IPS-NIHi7 (cell line): Measurements from ENCODE around the gene INPP5D.
"Not testable (repeated sequence)": the region's sequence is repeated elsewhere in the genome, so short reads cannot be mapped to it uniquely, and the experiment has no call there.

Experiments
- DNase-seq: peaks from one replicate; pipeline ENCODE4 v3.0.0; 2012; ENCODE audit warnings: mixed read lengths; ENCODE audit errors: extremely low spot score

INPP5D gene

GRCh38 chr2:233053928-233054784 lies 6.0 kb upstream of the INPP5D start:
- DNase-seq: peak; percentile 90

GRCh38 chr2:233055362-233055761 lies 4.8 kb upstream of the INPP5D start:
- DNase-seq: no peak

- DNase-seq: no peak
Observed at GRCh38 chr2:233056961-233057605, 3.1 kb upstream of the INPP5D start.

GRCh38 chr2:233058717-233059546 lies 1.2 kb upstream of the INPP5D start:
- DNase-seq: no peak

GRCh38 chr2:233059547-233059796 lies 670 bp upstream of the INPP5D start:
- DNase-seq: peak; percentile 54

- no peak for DNase-seq
Observed at GRCh38 chr2:233060501-233060979, 398 bp downstream of the INPP5D start.

GRCh38 chr2:233060980-233061590 lies 943 bp downstream of the INPP5D start:
- DNase-seq: no peak

- peak; percentile 42 for DNase-seq
Observed at GRCh38 chr2:233061591-233062450, 1.7 kb downstream of the INPP5D start.

- DNase-seq: no peak
Observed at GRCh38 chr2:233062451-233062850, 2.3 kb downstream of the INPP5D start.

- no peak for DNase-seq
Observed at GRCh38 chr2:233062946-233063268, 2.8 kb downstream of the INPP5D start.

- peak; percentile 71 for DNase-seq
Observed at GRCh38 chr2:233063269-233063975, 3.3 kb downstream of the INPP5D start.

GRCh38 chr2:233063976-233064411 lies 3.9 kb downstream of the INPP5D start:
- DNase-seq: no peak

GRCh38 chr2:233064530-233065199 lies 4.5 kb downstream of the INPP5D start:
- no peak for DNase-seq

GRCh38 chr2:233065200-233065589 lies 5.1 kb downstream of the INPP5D start:
- DNase-seq: not testable (repeated sequence)

- DNase-seq: no peak
Observed at GRCh38 chr2:233065954-233066470, 5.9 kb downstream of the INPP5D start.

GRCh38 chr2:233068762-233069418 lies 8.7 kb downstream of the INPP5D start:
- no peak for DNase-seq

GRCh38 chr2:233072838-233073237 lies 12.7 kb downstream of the INPP5D start:
- no peak for DNase-seq

- DNase-seq: no peak
Observed at GRCh38 chr2:233074106-233074505, 14.0 kb downstream of the INPP5D start.
